D721Med (cell line): ENCODE results near the gene HIGD1C.

Experiments used
- DNase-seq: peaks from one replicate; pipeline ENCODE4 v3.0.0; 2011; ENCODE audit warnings: low spot score; ENCODE audit not compliant: insufficient read length
- FAIRE-seq: peaks from 2 replicates; lab custom pipeline; 2011; peaks lifted over from hg19 to GRCh38; lab: Jason Lieb, UNC
- CTCF ChIP-seq: IDR thresholded peaks from 2 replicates; pipeline ENCODE4 v1.5.1; 2012; ENCODE audit warnings: mild to moderate bottlenecking, control low read depth; ENCODE audit not compliant: insufficient read depth; ENCODE audit errors: missing control alignments

Gene HIGD1C

GRCh38 chr12:50964432-50964831, 12.1 kb downstream of the HIGD1C start:
- DNase-seq = no peak
- FAIRE-seq = no peak
- TF ChIP-seq CTCF = no peak

DNA sequence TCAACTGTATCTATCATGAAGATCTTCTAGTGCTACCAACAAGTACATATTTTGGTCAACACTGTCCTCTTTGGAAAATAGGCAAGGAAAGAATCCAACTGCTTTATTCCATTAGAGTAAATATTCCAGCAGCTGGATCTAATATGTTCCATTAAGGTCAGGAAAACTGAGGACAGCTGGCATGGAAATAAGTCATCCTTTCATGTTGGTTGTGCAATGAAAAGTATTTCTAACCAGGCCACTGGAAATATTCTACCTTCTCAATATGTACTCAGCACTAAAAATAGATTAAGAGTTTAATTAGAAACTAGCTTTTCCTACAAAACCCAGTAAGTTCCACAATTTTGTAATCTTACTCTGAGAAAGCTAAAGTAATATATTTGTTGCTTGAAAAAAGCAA, 19.6 kb downstream of the HIGD1C start:
- TF ChIP-seq CTCF = no peak
- DNase-seq (no peak), FAIRE-seq (no peak)

DNA sequence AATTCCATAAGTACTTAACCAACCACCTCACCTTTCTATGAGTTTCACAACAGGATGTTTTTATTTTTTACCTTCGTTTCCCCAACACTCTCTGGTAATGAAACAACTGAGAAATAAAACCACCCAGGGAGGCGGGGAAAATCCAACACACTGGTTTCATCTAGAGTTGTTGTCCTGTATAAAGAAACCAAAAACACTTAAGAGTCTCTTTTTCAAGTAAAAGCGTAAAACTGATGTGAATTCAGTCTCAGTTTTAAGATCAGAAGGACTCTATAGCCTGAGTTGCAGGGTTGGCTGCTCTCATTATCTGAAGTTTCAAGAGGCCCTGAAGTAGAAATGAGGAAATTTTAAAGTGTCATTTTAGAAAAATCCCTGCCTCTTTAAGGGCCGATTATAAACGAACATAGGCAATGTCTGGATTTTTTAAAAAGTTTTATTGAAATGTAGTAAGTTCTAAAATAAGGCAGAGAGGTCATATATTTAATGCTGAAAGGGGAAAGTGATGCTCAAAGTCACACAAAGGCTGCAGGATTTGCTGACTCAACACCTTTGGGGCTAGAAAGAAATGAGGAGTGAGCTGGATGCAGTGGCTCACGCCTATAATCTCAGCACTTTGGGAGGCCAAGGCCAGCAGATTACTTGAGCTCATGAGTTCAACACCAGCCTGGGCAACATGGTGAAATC, 27.2 kb downstream of the HIGD1C start:
- TF ChIP-seq CTCF = no peak
- DNase-seq = no peak
- FAIRE-seq = no peak

- DNase-seq = no peak
- FAIRE-seq = no peak
- no peak for TF ChIP-seq CTCF
Observed at GRCh38 chr12:50980545-50980944, 28.2 kb downstream of the HIGD1C start.

- FAIRE-seq (no peak), DNase-seq (no peak)
- no peak for TF ChIP-seq CTCF
Observed at GRCh38 chr12:50981319-50982239, 29.2 kb downstream of the HIGD1C start.

DNA sequence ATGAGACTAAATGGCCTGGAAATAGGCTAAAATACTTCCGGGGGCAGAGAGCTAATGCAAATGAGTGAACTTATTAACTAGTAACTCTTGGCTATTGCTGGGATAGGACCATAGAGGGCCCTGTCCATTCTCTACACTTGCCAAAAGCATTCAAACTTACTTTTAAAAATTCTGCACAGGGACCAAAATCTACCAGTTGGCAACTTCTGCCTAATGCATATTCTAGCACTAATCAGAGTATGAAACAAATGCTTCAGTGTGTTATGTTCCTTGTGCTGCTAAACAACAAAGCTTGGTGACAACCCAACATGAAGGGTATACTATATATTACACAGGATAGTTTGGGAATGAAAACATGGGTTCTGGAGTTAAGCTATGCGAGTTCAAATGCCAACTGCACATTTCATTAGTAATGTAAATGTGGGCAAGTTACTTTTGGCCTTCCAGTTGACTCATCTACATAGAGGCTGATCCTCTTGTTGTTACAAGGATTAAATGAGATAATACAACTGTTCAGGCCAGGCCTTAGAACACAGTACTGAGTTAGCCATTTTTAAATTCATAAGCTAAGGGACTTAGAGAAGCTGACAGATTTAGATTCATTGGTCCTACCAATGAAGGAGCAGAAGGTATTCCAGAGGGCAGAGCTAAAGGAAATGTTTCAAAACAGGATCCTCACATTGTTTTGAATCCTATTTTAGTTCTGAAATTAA, 32.4 kb downstream of the HIGD1C start:
- FAIRE-seq = no peak
- DNase-seq = no peak
- no peak for TF ChIP-seq CTCF
